ENCODE data around the gene ANKRD31. TPM values are rescaled to one million over a fixed set of nuclear protein-coding genes. Genes with fewer than 3 reads are reported as not detected.

Gene ANKRD31
- total RNA-seq, 1 experiment from 2014 or later, result not detected

GRCh38 chr5:75053054-75053303, 183.7 kb downstream of the ANKRD31 start:
- ChIA-PET CTCF (no interaction called here), POLR2A (interaction anchor here (0.6 kb wide), 1 partner anchor 284 kb away, joined by 6 read pairs; the partner anchor contains the start of gene HMGCR)
- H3K4me3 ChIP-seq (ENCODE audit: low read depth in 2 of 2, low read length in 2 of 2), result peak overlapping the region; percentile 53 to 61
- H3K4me1 ChIP-seq (ENCODE audit: control insufficient read depth, insufficient read depth, low read length), result peaks cover 8% of the 10 kb centered on the region
- no peaks in the 10 kb centered on the region for H3K36me3 ChIP-seq (ENCODE audit: control insufficient read depth, insufficient read depth, low read length)
- in situ Hi-C loops (cut with HindIII; ENCODE audit: low pct_unique_long_range_greater_than_20kb, low sequenced_read_pairs), result no loop called here
- DNase-seq (ENCODE audit: low read depth, low spot score) (no peak), ATAC-seq (no peak)
- no peaks in the 10 kb centered on the region; the same call in 1 of the 2 replicates for H3K27me3 ChIP-seq (ENCODE audit: control insufficient read depth, insufficient read depth, low read length)
- H3K9me3 ChIP-seq (ENCODE audit: control insufficient read depth, insufficient read depth, low read depth, low read length), result no peaks in the 10 kb centered on the region
- TF ChIP-seq TCF7L2 (IDR thresholded peaks at IDR 0.05; ENCODE audit: low read depth, low read length) (no peak), CTCF (IDR thresholded peaks at IDR 0.05) (no peak), POLR2AphosphoS5 (IDR thresholded peaks at IDR 0.05; ENCODE audit: low read depth, low read length) (no peak), REST (IDR thresholded peaks at IDR 0.05; ENCODE audit: insufficient read depth in 1 of 2, low read depth in 2 of 2, low read length in 1 of 2) (no peak), SIN3A (IDR thresholded peaks at IDR 0.05; ENCODE audit: borderline replicate concordance, insufficient read depth, low read depth, low read length) (no peak)
- BruUV-seq (replicated peaks), result no TSS peak
- H3K27ac ChIP-seq (ENCODE audit: low read length), result no peak overlapping the region
- intact Hi-C loops (cut with micrococcal nuclease; ENCODE audit: unreplicated experiment), result loop anchor here (2.0 to 5.0 kb wide), 2 partner anchors 212 to 284 kb away; partner anchors contain the start of gene HMGCR

- intact Hi-C loops (cut with micrococcal nuclease; ENCODE audit: unreplicated experiment), result loop anchor here (2.0 to 5.0 kb wide), 2 partner anchors 212 to 285 kb away; partner anchors contain the start of gene HMGCR
- POLR2A ChIA-PET, result interaction anchor here (0.6 kb wide), 1 partner anchor 287 kb away, joined by 3 read pairs; no protein-coding TSS in a partner anchor
- in situ Hi-C loops (cut with HindIII; ENCODE audit: low pct_unique_long_range_greater_than_20kb, low sequenced_read_pairs), result no loop called here
- TF ChIP-seq SIN3A (IDR thresholded peaks at IDR 0.05; ENCODE audit: borderline replicate concordance, insufficient read depth, low read depth, low read length), result no peak
- no peak for TF ChIP-seq CTCF (IDR thresholded peaks at IDR 0.05)
- TF ChIP-seq POLR2AphosphoS5 (IDR thresholded peaks at IDR 0.05; ENCODE audit: low read depth, low read length), result no peak
- no peak for TF ChIP-seq TCF7L2 (IDR thresholded peaks at IDR 0.05; ENCODE audit: low read depth, low read length)
- TF ChIP-seq REST (IDR thresholded peaks at IDR 0.05; ENCODE audit: insufficient read depth in 1 of 2, low read depth in 2 of 2, low read length in 1 of 2), result no peak
- CTCF ChIA-PET, result no interaction called here
- Histone ChIP-seq H3K4me3 (ENCODE audit: low read depth in 2 of 2, low read length in 2 of 2) (peak within 1 kb of the TSS; percentile 53 to 61), H3K9me3 (ENCODE audit: control insufficient read depth, insufficient read depth, low read depth, low read length) (no peaks in the 10 kb centered on the region), H3K36me3 (ENCODE audit: control insufficient read depth, insufficient read depth, low read length) (no peaks in the 10 kb centered on the region), H3K27ac (ENCODE audit: low read length) (peak within 1 kb of the TSS; percentile 26; the same call in 1 of the 2 replicates), H3K27me3 (ENCODE audit: control insufficient read depth, insufficient read depth, low read length) (no peaks in the 10 kb centered on the region; the same call in 1 of the 2 replicates), H3K4me1 (ENCODE audit: control insufficient read depth, insufficient read depth, low read length) (peaks cover 8% of the 10 kb centered on the region)
- DNase-seq (ENCODE audit: low read depth, low spot score) (no peak), ATAC-seq (peak; percentile 76)
- no TSS peak for BruUV-seq (replicated peaks)
These were observed 184.3 kb downstream of the ANKRD31 start, which contains the start of gene GCNT4 for GRCh38 chr5:75052192-75053053. Gene GCNT4 (minus strand): TSS chr5:75052558. CDS start chr5:75030037, 22,521 bp downstream.

Data from Panc1 (cell line).